Small intestine (tissue), 7 donors: ENCODE results near the gene ADORA3. TPM values are rescaled to one million over a fixed set of nuclear protein-coding genes. Genes with fewer than 3 reads are reported as not detected.

Source experiments
- DNase-seq, 2 donors: peaks; one replicate each; pipeline versions ENCODE4 v3.0.0 to v3.0.0-alpha.2; 2013
- FAIRE-seq: peaks from 2 replicates; lab custom pipeline; 2012; peaks lifted over from hg19 to GRCh38; lab: Jason Lieb, UNC
- H3K27ac ChIP-seq, 3 donors: one replicate each; pipeline ENCODE4 v1.5.1; 2013; ENCODE audit warnings: low read length in 2 of 3, mild to moderate bottlenecking in 2 of 3, control low read depth in 1 of 3, inconsistent platforms in 1 of 3, low read depth in 1 of 3, moderate library complexity in 1 of 3
- H3K27me3 ChIP-seq, 3 donors: one replicate each; pipeline ENCODE4 v1.6.1; 2013; ENCODE audit warnings: low read length in 3 of 3, inconsistent platforms in 1 of 3; ENCODE audit not compliant: control insufficient read depth in 3 of 3, insufficient read depth in 3 of 3
- H3K36me3 ChIP-seq, 3 donors: one replicate each; pipeline ENCODE4 v1.6.1; 2013; ENCODE audit warnings: low read length in 3 of 3, inconsistent platforms in 1 of 3, low read depth in 1 of 3, mild to moderate bottlenecking in 1 of 3, moderate library complexity in 1 of 3; ENCODE audit not compliant: control insufficient read depth in 3 of 3, insufficient read depth in 2 of 3
- H3K4me1 ChIP-seq, 3 donors: one replicate each; pipeline ENCODE4 v1.6.1; 2013; ENCODE audit warnings: low read length in 2 of 3, inconsistent platforms in 1 of 3, low read depth in 1 of 3, mild to moderate bottlenecking in 1 of 3, moderate library complexity in 1 of 3; ENCODE audit not compliant: control insufficient read depth in 3 of 3, insufficient read depth in 2 of 3
- H3K4me3 ChIP-seq, 3 donors: one replicate each; pipeline ENCODE4 v1.5.1; 2013; ENCODE audit warnings: low read length in 3 of 3, control low read depth in 1 of 3, inconsistent platforms in 1 of 3, low read depth in 1 of 3, mild to moderate bottlenecking in 1 of 3, moderate library complexity in 1 of 3
- H3K9me3 ChIP-seq, 2 donors: one replicate each; pipeline ENCODE4 v1.6.1; 2013; ENCODE audit warnings: low read depth in 1 of 2, low read length in 1 of 2; ENCODE audit not compliant: control insufficient read depth in 2 of 2, insufficient read depth in 1 of 2
- WGBS, 3 donors: extraction: QIAGEN DNeasy Blood & Tissue Kit; methylation state at CpG; one replicate each; pipeline ENCODE4 v1.1.7; 2013; 5-methylcytosine and 5-hydroxymethylcytosine counted together
- polyA plus RNA-seq, 4 donors: library from polyadenylated mRNA; stranded (reverse) in 3 of 4; unstranded in 1 of 4; fragments of 200-250 nt in 3 of 4; fragments of 120-200 nt in 1 of 4; gene quantifications; one replicate each; pipeline versions ENCODE4 v1.2.1 to v1.2.3, GENCODE V29; 2013
- donor health status: healthy with polysubstance abuse.
- donor health status: control.
- donor health status: control.
- donor health status: Bipolar disorder and iron deficiency.
- donor health status: healthy.

ADORA3 gene
- polyA plus RNA-seq, 4 donors = 2.5 to 4.6 (median 4.1) TPM

- Histone ChIP-seq H3K27me3 (no peaks in the 10 kb centered on the region), H3K9me3 (no peaks in the 10 kb centered on the region), H3K4me1 (peaks cover 2 to 9% (median 9%) of the 10 kb centered on the region in 3 donors), H3K36me3 (peaks cover 4 to 18% (median 18%) of the 10 kb centered on the region in 3 donors), H3K4me3 (no peak overlapping the region), H3K27ac (no peak overlapping the region)
- DNase-seq (no peak), FAIRE-seq (no peak)
- 50 to 58% (median 55%) methylated on average over 5 of the region's 5 CpGs for WGBS, 3 donors
These were observed 48.4 kb downstream of the ADORA3 start for GRCh38 chr1:111454859-111455641.

- H3K36me3 ChIP-seq = peaks cover 4 to 14% (median 13%) of the 10 kb centered on the region in 3 donors
- H3K4me3 ChIP-seq = no peak overlapping the region
- no peaks in the 10 kb centered on the region for H3K27me3 ChIP-seq
- peaks cover 2 to 10% (median 9%) of the 10 kb centered on the region in 3 donors for H3K4me1 ChIP-seq
- no peak overlapping the region for H3K27ac ChIP-seq
- WGBS, 3 donors = 86 to 92% (median 88%) methylated on average over 3 of the region's 3 CpGs
- H3K9me3 ChIP-seq = no peaks in the 10 kb centered on the region
- no peak for FAIRE-seq
- no peak for DNase-seq
These were observed 49.7 kb downstream of the ADORA3 start for GRCh38 chr1:111453706-111454105.

- Histone ChIP-seq H3K4me1 (peaks cover 2 to 12% (median 10%) of the 10 kb centered on the region in 3 donors), H3K36me3 (peaks cover 0 to 11% (median 9%) of the 10 kb centered on the region in 3 donors), H3K27me3 (no peaks in the 10 kb centered on the region), H3K9me3 (no peaks in the 10 kb centered on the region), H3K4me3 (no peak overlapping the region), H3K27ac (no peak overlapping the region)
- FAIRE-seq (no peak), DNase-seq (no peak)
- 77 to 88% (median 79%) methylated on average over 3 of the region's 3 CpGs for WGBS, 3 donors
These were observed 50.9 kb downstream of the ADORA3 start for GRCh38 chr1:111452581-111452980.

DNA sequence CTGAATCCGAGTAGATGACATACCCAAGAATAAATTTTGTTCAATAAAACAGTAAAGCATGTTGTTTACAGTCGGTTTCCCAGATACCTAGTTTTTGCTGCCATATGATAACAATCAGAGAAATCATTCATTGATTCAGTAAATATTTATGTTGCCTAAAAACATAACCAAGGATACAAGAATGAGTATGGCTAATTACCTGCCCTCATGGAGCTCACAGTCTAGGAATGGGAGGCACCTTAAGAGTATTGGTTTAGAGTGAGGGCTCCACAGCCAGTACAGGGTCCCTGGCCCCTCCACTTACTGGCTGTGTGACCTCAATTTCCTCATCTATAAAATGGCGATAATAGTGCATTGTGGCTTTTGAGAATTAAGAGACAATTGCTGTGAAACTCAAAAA lies 53.2 kb downstream of the ADORA3 start:
- peak overlapping the region; percentile 59 to 82 (median 74) for H3K4me3 ChIP-seq
- 33 to 41% (median 38%) methylated on average over 3 of the region's 3 CpGs for WGBS, 3 donors
- no peak for FAIRE-seq
- peaks cover 0 to 12% (median 4%) of the 10 kb centered on the region in 3 donors for H3K36me3 ChIP-seq
- DNase-seq = no peak
- H3K27me3 ChIP-seq = no peaks in the 10 kb centered on the region
- peaks cover 4 to 20% (median 18%) of the 10 kb centered on the region in 3 donors for H3K4me1 ChIP-seq
- no peaks in the 10 kb centered on the region for H3K9me3 ChIP-seq
- H3K27ac ChIP-seq = no peak overlapping the region

GRCh38 chr1:111449703-111450017 lies 53.8 kb downstream of the ADORA3 start:
- Histone ChIP-seq H3K9me3 (no peaks in the 10 kb centered on the region), H3K27me3 (no peaks in the 10 kb centered on the region), H3K27ac (peak overlapping the region; percentile 69 to 82 (median 76)), H3K4me3 (peak overlapping the region; percentile 59 to 82 (median 74)), H3K36me3 (peaks cover 0 to 12% (median 4%) of the 10 kb centered on the region in 3 donors), H3K4me1 (peaks cover 4 to 20% (median 18%) of the 10 kb centered on the region in 3 donors)
- DNase-seq (no peak), FAIRE-seq (no peak)
- WGBS, 3 donors = 0% methylated on average over 8 of the region's 8 CpGs

Other genes with a start within 250 kb of the ADORA3 start
- gene CHIA, start 212.8 kb downstream of the ADORA3 start, polyA plus RNA-seq = under 1 TPM in 2 of 4 donors, not detected in 2; 0.15 to 0.54 TPM
- 1 to 10 TPM; 1.6 to 2.8 (median 2.4) TPM for gene OVGP1, start 75.9 kb downstream of the ADORA3 start, polyA plus RNA-seq
- gene WDR77, start 54.4 kb downstream of the ADORA3 start, polyA plus RNA-seq = 10 to 100 TPM; 11.0 to 30.1 (median 21.7) TPM
- 100 to 1,000 TPM; 334 to 589 (median 509) TPM for gene ATP5PB, start 54.2 kb downstream of the ADORA3 start, polyA plus RNA-seq
- 10 to 100 TPM in 3 of 4 donors, 1 to 10 TPM in 1; 2.4 to 27.2 (median 12.2) TPM for gene C1orf162, start 29.6 kb downstream of the ADORA3 start, polyA plus RNA-seq
- 1 to 10 TPM in 3 of 4 donors, under 1 TPM in 1; 0.72 to 6.2 (median 2.4) TPM for gene TMIGD3, start within 50 bp of the ADORA3 start, polyA plus RNA-seq
- 100 to 1,000 TPM in 1 of 4 donors, 10 to 100 TPM in 3; 75.4 to 150 (median 92.7) TPM for gene RAP1A, start 116.2 kb upstream of the ADORA3 start, polyA plus RNA-seq
- 1 to 10 TPM in 2 of 4 donors, under 1 TPM in 2; 0.22 to 4.4 (median 1.2) TPM for gene INKA2, start 235.8 kb upstream of the ADORA3 start, polyA plus RNA-seq